T-helper 2 cell treated with Interferon-gamma antibody and Interleukin-4, amounts not matched to agents 5 μg/mL and 100 μg/mL, for 36 hours (primary cell): ENCODE results near the gene DNAJC6.

ENCODE experiments used
- DNase-seq: peaks from one replicate; pipeline ENCODE4 v3.0.0; 2021; ENCODE audit warnings: low spot score
- H3K27ac Mint-ChIP-seq: one replicate; pipeline ENCODE4 v1.8.0; 2021; ENCODE audit warnings: mild to moderate bottlenecking, mixed read lengths
- H3K27me3 Mint-ChIP-seq: one replicate; pipeline ENCODE4 v1.8.0; 2021; ENCODE audit warnings: low read depth, mixed read lengths
- H3K36me3 Mint-ChIP-seq: one replicate; pipeline ENCODE4 v1.8.0; 2021; ENCODE audit warnings: low read depth, mixed read lengths
- H3K4me1 Mint-ChIP-seq: one replicate; pipeline ENCODE4 v1.8.0; 2021; ENCODE audit warnings: low read depth, mixed read lengths
- H3K4me3 Mint-ChIP-seq: one replicate; pipeline ENCODE4 v1.8.0; 2022; ENCODE audit warnings: mild to moderate bottlenecking, moderate library complexity, mixed read lengths
- H3K9me3 Mint-ChIP-seq: one replicate; pipeline ENCODE4 v1.8.0; 2021; ENCODE audit warnings: mixed read lengths

Gene DNAJC6

GRCh38 chr1:65317866-65318653 lies 8.7 kb downstream of the DNAJC6 start:
- Mint-ChIP-seq H3K36me3 (no peaks in the 10 kb centered on the region), H3K4me3 (no peak overlapping the region), H3K4me1 (no peaks in the 10 kb centered on the region), H3K27ac (no peak overlapping the region), H3K27me3 (peaks cover 7% of the 10 kb centered on the region), H3K9me3 (peaks cover under 1% of the 10 kb centered on the region)
- DNase-seq: no peak

- Mint-ChIP-seq H3K27me3 (no peaks in the 10 kb centered on the region), H3K36me3 (no peaks in the 10 kb centered on the region), H3K4me3 (no peak overlapping the region), H3K27ac (no peak overlapping the region), H3K4me1 (peaks cover 1% of the 10 kb centered on the region), H3K9me3 (peaks cover 6% of the 10 kb centered on the region)
- no peak for DNase-seq
These were observed 9.8 kb downstream of the DNAJC6 start for GRCh38 chr1:65319141-65319540.

GRCh38 chr1:65319754-65320153 lies 10.4 kb downstream of the DNAJC6 start:
- H3K27ac Mint-ChIP-seq: no peak overlapping the region
- H3K4me1 Mint-ChIP-seq: peaks cover 1% of the 10 kb centered on the region
- no peaks in the 10 kb centered on the region for H3K36me3 Mint-ChIP-seq
- DNase-seq: no peak
- peaks cover 6% of the 10 kb centered on the region for H3K9me3 Mint-ChIP-seq
- H3K27me3 Mint-ChIP-seq: no peaks in the 10 kb centered on the region
- no peak overlapping the region for H3K4me3 Mint-ChIP-seq

GRCh38 chr1:65321879-65322278 lies 12.5 kb downstream of the DNAJC6 start:
- Mint-ChIP-seq H3K9me3 (peaks cover 6% of the 10 kb centered on the region), H3K4me1 (peaks cover 1% of the 10 kb centered on the region), H3K36me3 (no peaks in the 10 kb centered on the region), H3K27me3 (no peaks in the 10 kb centered on the region), H3K4me3 (no peak overlapping the region), H3K27ac (no peak overlapping the region)
- no peak for DNase-seq

- H3K36me3 Mint-ChIP-seq: no peaks in the 10 kb centered on the region
- no peak for DNase-seq
- no peak overlapping the region for H3K4me3 Mint-ChIP-seq
- H3K4me1 Mint-ChIP-seq: peaks cover 1% of the 10 kb centered on the region
- peaks cover 6% of the 10 kb centered on the region for H3K9me3 Mint-ChIP-seq
- no peak overlapping the region for H3K27ac Mint-ChIP-seq
- H3K27me3 Mint-ChIP-seq: no peaks in the 10 kb centered on the region
These were observed 13.9 kb downstream of the DNAJC6 start for GRCh38 chr1:65323246-65323645.

GRCh38 chr1:65330021-65330420 lies 20.7 kb downstream of the DNAJC6 start:
- Mint-ChIP-seq H3K9me3 (no peaks in the 10 kb centered on the region), H3K27me3 (no peaks in the 10 kb centered on the region), H3K4me3 (no peak overlapping the region), H3K27ac (no peak overlapping the region), H3K4me1 (no peaks in the 10 kb centered on the region), H3K36me3 (no peaks in the 10 kb centered on the region)
- DNase-seq: no peak

- no peaks in the 10 kb centered on the region for H3K4me1 Mint-ChIP-seq
- no peak for DNase-seq
- no peaks in the 10 kb centered on the region for H3K27me3 Mint-ChIP-seq
- no peak overlapping the region for H3K27ac Mint-ChIP-seq
- no peaks in the 10 kb centered on the region for H3K36me3 Mint-ChIP-seq
- H3K4me3 Mint-ChIP-seq: no peak overlapping the region
- no peaks in the 10 kb centered on the region for H3K9me3 Mint-ChIP-seq
These were observed 21.5 kb downstream of the DNAJC6 start for GRCh38 chr1:65330822-65331221.

GRCh38 chr1:65332821-65333220 lies 23.5 kb downstream of the DNAJC6 start:
- no peaks in the 10 kb centered on the region for H3K36me3 Mint-ChIP-seq
- H3K4me3 Mint-ChIP-seq: no peak overlapping the region
- no peaks in the 10 kb centered on the region for H3K4me1 Mint-ChIP-seq
- no peak overlapping the region for H3K27ac Mint-ChIP-seq
- DNase-seq: no peak
- no peaks in the 10 kb centered on the region for H3K27me3 Mint-ChIP-seq
- no peaks in the 10 kb centered on the region for H3K9me3 Mint-ChIP-seq

- no peak for DNase-seq
- Mint-ChIP-seq H3K4me1 (no peaks in the 10 kb centered on the region), H3K9me3 (no peaks in the 10 kb centered on the region), H3K4me3 (no peak overlapping the region), H3K27me3 (no peaks in the 10 kb centered on the region), H3K27ac (no peak overlapping the region), H3K36me3 (no peaks in the 10 kb centered on the region)
These were observed 24.7 kb downstream of the DNAJC6 start for GRCh38 chr1:65334081-65334480.

GRCh38 chr1:65339866-65340468 lies 30.6 kb downstream of the DNAJC6 start:
- DNase-seq: no peak
- no peaks in the 10 kb centered on the region for H3K4me1 Mint-ChIP-seq
- no peaks in the 10 kb centered on the region for H3K27me3 Mint-ChIP-seq
- no peak overlapping the region for H3K27ac Mint-ChIP-seq
- no peaks in the 10 kb centered on the region for H3K9me3 Mint-ChIP-seq
- no peak overlapping the region for H3K4me3 Mint-ChIP-seq
- no peaks in the 10 kb centered on the region for H3K36me3 Mint-ChIP-seq

- H3K27me3 Mint-ChIP-seq: peaks cover 7% of the 10 kb centered on the region
- H3K36me3 Mint-ChIP-seq: no peaks in the 10 kb centered on the region
- no peak overlapping the region for H3K4me3 Mint-ChIP-seq
These were observed 32.0 kb downstream of the DNAJC6 start for GRCh38 chr1:65341381-65341780.

GRCh38 chr1:65343286-65343685 lies 33.9 kb downstream of the DNAJC6 start:
- H3K27ac Mint-ChIP-seq: no peak overlapping the region
- no peaks in the 10 kb centered on the region for H3K9me3 Mint-ChIP-seq
- H3K27me3 Mint-ChIP-seq: peaks cover 8% of the 10 kb centered on the region
- no peak overlapping the region for H3K4me3 Mint-ChIP-seq
- no peaks in the 10 kb centered on the region for H3K4me1 Mint-ChIP-seq
- no peaks in the 10 kb centered on the region for H3K36me3 Mint-ChIP-seq
- DNase-seq: no peak

More at GRCh38 chr1:65341381-65341780, 32.0 kb downstream of the DNAJC6 start:
- no peak overlapping the region for H3K27ac Mint-ChIP-seq
- no peak for DNase-seq
- no peaks in the 10 kb centered on the region for H3K9me3 Mint-ChIP-seq
- H3K4me1 Mint-ChIP-seq: no peaks in the 10 kb centered on the region

GRCh38 chr1:65344171-65344814 lies 35.0 kb downstream of the DNAJC6 start:
- Mint-ChIP-seq H3K27ac (no peak overlapping the region), H3K36me3 (no peaks in the 10 kb centered on the region), H3K4me1 (no peaks in the 10 kb centered on the region), H3K4me3 (no peak overlapping the region), H3K9me3 (no peaks in the 10 kb centered on the region), H3K27me3 (peaks cover 8% of the 10 kb centered on the region)
- DNase-seq: no peak

GRCh38 chr1:65346190-65346589 lies 36.8 kb downstream of the DNAJC6 start:
- DNase-seq: no peak
- H3K9me3 Mint-ChIP-seq: no peaks in the 10 kb centered on the region
- peaks cover 10% of the 10 kb centered on the region for H3K27me3 Mint-ChIP-seq
- no peaks in the 10 kb centered on the region for H3K4me1 Mint-ChIP-seq
- no peak overlapping the region for H3K27ac Mint-ChIP-seq
- H3K4me3 Mint-ChIP-seq: no peak overlapping the region
- no peaks in the 10 kb centered on the region for H3K36me3 Mint-ChIP-seq
